ENCODE results near the gene TNFRSF14.

GRCh38 chr1:2508751-2509150 lies 47.4 kb upstream of the TNFRSF14 start:
- TF ChIP-seq CTCF (IDR thresholded peaks at IDR 0.05) (no peak), POLR2AphosphoS5 (IDR thresholded peaks at IDR 0.05) (no peak), POLR2A (IDR thresholded peaks at IDR 0.05) (no peak)

Data from breast epithelium (tissue), 3 donors.